ENCODE results near the gene S100Z. TPM values are rescaled to one million over a fixed set of nuclear protein-coding genes. Genes with fewer than 3 reads are reported as not detected.
A peak's percentile ranks its signal among the peaks of the same experiment; 100 is the strongest.
"Not testable (repeated sequence)": the region's sequence is repeated elsewhere in the genome, so short reads cannot be mapped to it uniquely, and the experiment has no call there.

The S100Z gene
- total RNA-seq, 2 donors from 2014 or later, result 0.31 TPM; not detected in 1

DNA sequence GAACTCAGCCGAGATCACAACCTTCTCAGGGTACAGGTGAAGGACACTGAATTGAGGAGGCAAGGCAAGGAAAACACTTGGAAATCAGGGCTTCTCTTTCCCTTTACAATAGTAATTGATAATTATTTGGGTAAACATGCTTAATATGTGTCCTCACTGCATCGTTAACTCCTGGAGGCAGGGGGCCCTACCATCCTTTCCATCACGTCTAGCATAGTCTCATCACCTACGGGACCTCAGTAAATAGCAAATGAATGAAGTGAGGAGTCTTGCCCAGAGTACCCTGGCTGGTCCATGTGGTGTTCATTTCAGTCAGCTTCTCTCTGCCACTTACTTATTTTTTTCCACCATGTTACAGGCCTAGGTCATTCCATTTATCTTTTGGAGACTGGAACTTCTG is 28.7 kb upstream of the S100Z start:
- DNase-seq, result no peak
- intact Hi-C loops (cut with DNase I, micrococcal nuclease), result no loop called here
- no peak for ATAC-seq

DNA sequence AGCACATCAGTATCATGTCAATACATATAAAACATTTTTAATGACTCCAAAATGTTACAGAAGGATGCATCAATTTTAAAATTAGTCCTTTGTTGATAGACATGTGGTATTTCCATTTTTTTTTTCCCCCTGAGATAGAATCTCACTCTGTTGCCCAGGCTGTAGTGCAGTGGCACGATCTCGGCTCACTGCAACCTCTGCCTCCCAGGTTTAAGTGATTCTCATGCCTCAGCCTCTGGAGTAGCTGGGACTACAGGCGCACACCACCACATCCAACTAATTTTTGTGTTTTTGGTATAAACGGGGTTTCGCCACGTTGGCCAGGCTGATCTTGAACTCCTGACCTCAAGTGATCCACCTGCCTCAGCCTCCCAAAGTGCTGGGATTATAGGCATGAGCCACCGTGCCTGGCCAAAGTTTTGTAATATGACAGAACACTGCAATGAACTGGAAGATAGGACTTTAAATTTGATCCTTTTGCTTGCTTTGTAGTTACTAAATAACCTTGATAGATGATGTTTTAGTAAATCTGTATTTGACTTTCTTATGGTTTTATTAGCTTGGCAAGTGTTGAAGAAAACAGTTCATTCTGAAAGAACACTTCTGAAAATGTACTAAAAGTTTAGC is 27.6 kb upstream of the S100Z start:
- DNase-seq; intact Hi-C loops (cut with DNase I, micrococcal nuclease): not testable (repeated sequence)
- ATAC-seq, result peak; percentile 23

DNA sequence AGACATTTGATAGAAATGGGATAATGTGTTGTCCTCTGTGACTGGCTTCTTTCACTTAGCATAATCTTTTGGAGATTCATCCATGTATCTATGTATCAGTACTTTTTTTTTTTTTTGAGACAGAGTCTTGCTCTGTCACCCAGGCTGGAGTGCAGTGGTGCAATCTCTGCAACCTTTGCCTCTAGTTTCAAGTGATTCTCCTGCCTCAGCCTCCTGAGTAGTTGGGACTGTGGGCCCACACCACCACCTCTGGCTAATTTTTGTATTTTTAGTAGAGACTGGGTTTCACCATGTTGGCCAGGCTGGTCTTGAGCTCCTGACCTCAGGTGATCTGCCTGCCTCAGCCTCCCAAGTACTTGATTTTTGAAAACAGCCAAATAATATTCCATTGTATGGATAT is 23.4 kb upstream of the S100Z start:
- ATAC-seq, result peak; percentile 19
- DNase-seq; intact Hi-C loops (cut with DNase I, micrococcal nuclease): not testable (repeated sequence)

DNA sequence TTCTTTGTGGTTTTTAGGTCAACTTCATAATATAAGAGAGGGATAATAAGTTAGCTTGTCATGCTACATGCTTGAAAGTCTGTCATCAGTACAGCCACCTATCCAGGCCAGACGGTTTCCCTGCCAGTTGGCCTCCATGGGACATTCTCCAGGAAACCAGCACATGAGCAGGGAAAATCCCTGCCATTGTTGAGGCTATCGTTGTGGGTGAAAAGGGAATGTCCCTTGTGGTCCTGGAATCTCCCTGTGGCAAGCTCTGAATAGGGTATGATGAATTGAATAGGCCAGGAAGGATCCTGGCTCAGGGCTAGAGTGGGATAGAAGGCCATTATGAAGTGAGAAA is 18.7 kb upstream of the S100Z start:
- ATAC-seq, result no peak
- intact Hi-C loops (cut with DNase I, micrococcal nuclease), result no loop called here
- no peak for DNase-seq

DNA sequence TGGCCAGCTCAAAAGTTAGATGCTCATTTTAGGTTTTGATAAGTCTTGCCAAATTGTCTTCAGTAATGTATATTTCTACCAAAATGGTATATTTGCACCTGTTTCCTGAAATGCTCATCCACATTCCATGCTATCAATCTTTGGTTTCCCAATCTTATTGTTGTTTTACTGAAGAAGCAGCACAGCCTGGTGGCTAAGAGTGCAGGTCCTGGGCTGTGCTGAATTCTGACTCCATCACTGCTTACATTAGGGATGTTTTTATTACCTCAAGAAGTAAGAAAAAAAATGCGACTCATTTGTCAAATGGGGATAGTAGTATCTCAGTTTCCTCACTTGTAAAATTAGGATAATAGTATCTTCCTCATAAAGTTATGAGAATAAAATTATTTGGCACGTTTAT is 13.6 kb upstream of the S100Z start:
- ATAC-seq, result no peak
- DNase-seq, result no peak

DNA sequence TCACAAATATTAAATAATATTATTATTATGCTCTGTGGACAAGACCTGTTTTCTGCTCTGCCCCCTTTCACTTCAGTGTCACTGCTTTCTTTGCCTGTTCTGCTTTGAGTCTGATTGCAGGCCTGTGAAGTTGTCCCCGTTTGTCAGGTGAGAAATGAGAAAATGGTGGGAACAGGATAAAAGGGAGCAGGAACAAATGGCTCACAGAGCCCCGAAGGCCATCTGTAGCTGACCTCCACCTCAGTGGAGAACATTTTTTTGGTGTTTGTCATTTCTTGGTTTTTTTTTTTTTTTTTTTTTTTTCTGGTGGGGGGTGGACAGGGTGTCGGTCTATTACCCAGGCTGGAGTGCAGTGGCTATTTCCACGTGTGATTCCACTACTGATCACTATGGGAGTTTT is 13.2 kb upstream of the S100Z start:
- no peak for DNase-seq
- no peak for ATAC-seq

More for the DNA sequence above, 13.6 kb upstream of the S100Z start:
- intact Hi-C loops (cut with DNase I, micrococcal nuclease), result no loop called here

DNA sequence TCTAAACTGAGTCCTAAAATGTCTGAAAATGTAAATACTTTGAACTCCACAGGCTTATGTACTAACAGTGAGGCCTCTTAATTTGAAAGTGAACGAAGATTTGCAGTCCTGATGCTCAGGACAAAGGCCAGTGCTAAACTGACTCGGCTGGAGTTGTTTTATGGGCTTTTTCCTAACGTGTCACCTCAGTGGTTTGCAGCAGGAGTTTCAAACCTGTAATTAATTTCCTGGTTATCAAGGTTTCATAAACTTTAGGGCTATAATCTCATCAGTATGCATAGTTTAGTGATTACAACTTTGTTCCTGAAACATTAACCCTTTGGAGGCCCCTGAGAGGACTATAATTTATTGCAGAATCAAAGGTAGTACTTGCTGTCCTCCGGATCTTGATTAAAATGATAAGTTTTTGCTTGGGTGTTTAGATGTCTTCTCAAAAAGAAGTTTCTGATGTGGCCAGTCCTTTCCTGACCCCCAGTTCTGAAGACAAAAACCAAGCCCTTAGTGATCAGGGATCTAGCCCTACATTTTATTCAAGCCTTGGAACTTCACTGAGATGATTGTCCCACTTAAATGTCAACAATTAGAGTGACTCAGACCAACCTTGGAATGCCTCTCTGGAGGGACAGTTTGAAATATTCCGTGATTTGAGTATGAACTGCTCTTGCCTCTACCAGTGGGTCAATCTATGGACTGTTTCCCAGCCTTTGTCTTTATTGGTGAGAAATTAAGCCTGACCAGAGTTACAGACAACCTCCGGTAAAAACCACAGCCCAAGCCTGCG is 11.1 kb upstream of the S100Z start:
- intact Hi-C loops (cut with DNase I, micrococcal nuclease), result no loop called here
- DNase-seq, result peak in 1 of 2 donors; percentile 62
- peak; percentile 88 for ATAC-seq

More for the DNA sequence above, 13.2 kb upstream of the S100Z start:
- intact Hi-C loops (cut with DNase I, micrococcal nuclease), result no loop called here

DNA sequence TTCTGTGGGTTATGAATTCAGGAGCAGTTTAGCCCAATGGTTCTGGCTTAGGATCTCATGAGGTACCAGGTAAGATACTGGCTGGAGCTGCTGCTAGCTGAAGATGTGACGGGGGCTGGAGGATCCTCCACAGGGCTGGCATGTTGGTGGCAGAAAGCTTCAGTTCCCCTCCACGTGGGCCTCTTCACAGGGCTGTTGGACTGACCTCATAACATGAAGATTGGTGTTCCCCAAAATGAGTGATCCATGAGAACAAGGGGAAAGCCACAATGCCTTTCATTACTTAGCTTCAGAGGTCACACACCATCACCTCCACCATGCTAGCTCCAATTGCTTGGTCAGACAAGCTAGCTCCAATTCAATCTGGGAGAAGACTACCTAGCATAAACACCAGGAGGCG is 8.5 kb upstream of the S100Z start:
- DNase-seq (no peak), ATAC-seq (no peak)
- intact Hi-C loops (cut with DNase I, micrococcal nuclease), result no loop called here

DNA sequence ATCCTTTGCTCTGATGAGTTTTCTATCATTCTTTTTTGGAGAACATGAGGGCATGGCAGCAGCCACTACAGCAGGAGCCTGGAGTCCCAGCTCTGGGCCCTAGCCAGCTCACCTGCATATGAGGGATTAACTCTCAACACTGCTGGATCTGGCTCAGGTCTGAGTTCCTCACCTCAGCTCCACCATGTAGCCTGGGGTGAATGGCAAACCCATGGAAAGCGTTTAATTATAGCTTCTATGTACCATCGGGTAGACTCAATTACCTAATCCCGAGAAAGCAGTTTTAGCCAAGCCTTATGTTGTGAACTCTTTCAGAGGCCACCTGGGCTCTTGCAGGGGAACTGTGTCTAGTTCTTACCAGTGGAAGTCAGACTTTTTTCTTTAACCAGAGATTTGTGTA is 3.9 kb upstream of the S100Z start:
- DNase-seq, result no peak
- intact Hi-C loops (cut with DNase I, micrococcal nuclease), result no loop called here
- no peak for ATAC-seq

DNA sequence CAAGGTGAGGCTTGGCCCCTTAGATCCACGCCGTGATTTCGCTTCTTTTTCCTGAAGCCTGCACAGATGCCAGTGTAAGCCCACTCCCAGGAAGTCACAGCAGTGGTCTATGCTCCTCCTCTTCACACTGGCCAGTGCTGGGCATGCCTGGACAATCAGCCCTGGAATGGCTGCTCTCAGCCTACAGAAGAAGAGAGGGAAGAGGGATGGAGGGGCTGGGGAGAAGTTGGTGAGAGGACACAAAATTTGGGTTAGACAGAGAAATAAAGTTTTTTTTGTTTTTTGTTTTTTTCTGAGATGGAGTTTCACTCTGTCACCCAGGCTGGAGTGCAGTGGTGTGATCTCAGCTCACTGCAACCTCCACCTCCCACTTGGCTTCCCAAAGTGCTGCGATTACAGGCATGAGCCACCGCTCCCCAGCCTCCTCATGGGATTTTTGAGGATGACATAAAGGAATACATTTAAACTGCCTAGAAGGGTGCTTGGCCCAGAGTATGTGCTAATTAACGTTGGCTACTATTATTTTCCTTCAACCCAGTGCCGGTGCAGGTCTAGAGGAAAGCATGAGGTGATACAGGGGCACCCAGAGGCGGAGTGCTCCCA is 830 bp downstream of the S100Z start:
- ATAC-seq, result no peak
- no peak for DNase-seq
- intact Hi-C loops (cut with DNase I, micrococcal nuclease), result no loop called here

DNA sequence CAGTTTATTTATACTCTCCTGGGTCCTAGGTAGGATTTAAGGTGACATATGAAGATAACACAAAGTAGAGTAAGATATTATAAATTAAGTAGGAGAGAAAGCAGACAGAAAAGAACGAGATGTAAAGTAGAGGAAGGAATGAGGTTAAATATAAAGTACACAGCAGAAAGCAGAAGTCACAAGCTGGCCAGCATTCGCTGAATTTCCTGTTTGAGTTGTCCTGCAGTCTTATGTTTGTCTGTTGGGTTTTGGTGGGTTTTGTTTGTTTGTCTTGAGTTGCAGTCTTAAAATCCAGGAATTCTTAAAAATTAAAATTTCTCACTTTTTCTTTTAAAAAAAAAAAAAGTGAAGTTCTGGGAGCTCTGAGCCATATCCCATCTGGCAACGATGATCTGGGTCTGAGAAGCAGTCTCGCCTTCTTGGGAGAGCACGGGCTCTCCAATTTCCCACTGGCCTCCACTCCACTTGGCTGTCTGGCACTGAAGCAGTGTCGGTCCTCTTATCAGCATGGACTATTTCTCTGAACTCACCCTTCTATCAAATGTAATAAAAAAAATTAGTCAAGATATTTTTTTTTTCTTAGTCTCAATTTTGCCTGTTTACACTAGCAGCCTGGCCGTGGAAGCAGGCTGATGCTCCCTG is 2.0 kb downstream of the S100Z start:
- intact Hi-C loops (cut with DNase I, micrococcal nuclease), result no loop called here
- ATAC-seq (no peak), DNase-seq (no peak)

DNA sequence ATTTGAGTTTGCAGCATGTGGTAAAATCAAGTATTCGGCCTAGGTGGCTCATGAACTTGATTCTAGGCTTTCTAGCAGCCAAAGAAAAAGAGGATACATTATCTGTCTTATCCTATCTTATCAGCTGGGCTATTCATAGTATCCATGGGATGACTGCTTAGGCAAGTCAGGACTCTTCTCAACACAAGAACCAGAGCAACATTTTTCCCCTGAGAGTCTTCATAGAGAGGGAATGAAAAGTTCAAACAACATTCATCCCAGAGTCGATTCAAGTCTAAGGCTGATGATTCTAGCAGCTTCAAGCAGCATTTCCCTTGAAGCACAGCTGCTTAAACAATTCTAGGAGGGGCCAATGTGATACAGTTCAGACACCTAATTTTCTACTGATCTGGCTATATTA is 3.0 kb downstream of the S100Z start:
- DNase-seq (no peak), ATAC-seq (no peak)

DNA sequence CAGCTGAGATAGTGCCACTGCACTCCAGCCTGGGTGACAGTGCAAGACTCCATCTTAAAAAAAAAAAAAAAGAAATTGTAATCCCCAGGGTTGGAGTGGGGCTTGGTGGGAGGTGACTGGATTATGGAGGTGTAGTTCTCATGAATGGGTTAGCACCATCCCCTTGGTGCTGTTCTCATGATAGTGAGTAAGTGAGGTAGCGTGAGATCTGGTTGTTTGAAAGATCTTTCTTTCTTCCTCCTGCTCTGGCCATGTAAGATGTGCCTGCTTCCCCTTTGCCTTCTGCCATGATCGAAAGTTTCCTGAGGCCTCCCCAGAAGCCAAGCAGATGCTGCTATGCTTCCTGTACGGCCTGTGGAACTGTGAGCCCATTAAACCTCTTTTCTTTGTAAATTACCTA is 3.9 kb downstream of the S100Z start:
- ATAC-seq; intact Hi-C loops (cut with DNase I, micrococcal nuclease); DNase-seq: not testable (repeated sequence)

More for the DNA sequence above, 3.0 kb downstream of the S100Z start:
- intact Hi-C loops (cut with DNase I, micrococcal nuclease), result no loop called here

DNA sequence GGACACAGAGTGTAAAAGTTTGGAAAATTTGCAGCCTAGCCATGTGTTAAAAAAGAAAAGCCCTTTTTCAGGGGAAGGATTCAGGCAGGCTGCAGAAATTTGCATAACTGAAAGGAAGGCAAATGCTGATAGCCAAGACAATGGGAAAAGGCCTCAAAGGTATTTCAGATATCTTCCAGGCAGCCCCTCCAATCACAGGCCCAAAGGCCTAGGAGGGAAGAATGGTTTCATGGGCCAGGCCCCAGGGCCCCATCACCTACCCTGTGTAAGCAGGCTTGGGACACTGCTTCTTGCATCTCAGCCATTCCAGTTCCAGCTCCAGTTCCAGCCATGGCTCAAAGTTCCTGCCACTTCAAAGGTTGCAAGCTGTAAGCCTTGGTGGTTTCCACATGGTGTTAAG is 4.8 kb downstream of the S100Z start:
- intact Hi-C loops (cut with DNase I, micrococcal nuclease), result no loop called here

DNA sequence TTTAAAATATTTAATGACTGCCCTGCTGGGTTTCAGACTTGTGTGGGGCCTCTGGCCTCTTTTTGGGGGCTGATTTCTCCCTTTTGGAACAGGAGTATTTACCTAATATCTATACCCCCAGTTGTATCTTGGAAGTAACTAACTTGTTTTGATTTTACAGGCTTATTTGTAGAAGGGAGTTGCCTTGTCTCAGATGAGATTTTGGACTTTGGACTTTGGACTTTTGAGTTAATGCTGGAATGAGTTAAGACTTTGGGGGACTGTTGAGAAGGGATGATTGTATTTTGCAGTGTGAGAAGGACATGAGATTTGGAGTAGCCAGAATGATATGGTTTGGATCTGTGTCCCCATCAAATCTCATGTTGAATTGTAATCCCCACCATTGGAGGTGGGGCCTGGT is 5.7 kb downstream of the S100Z start:
- intact Hi-C loops (cut with DNase I, micrococcal nuclease); DNase-seq: not testable (repeated sequence)
- peak; percentile 51 for ATAC-seq

More for the DNA sequence above, 4.8 kb downstream of the S100Z start:
- ATAC-seq (no peak), DNase-seq (no peak)

DNA sequence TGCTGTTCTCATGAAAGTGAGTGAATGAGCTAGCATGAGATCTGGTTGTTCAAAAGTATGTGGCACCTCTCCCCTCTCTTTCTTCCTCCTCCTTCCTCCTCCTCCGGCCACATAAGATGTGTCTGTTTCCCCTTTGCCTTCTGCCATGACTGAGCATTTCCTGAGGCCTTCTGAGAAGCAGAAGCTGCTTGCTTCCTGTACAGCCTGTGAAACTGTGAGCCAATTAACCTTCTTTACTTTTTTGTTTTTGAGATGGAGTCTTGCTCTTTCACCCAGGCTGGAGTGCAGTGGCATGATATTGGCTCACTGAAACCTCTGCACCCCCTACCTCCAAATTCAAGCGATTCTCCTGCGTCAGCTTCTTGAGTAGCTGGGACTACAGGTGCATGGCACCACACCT is 6.1 kb downstream of the S100Z start:
- ATAC-seq (peak; percentile 51), DNase-seq (no peak)
- intact Hi-C loops (cut with DNase I, micrococcal nuclease), result no loop called here

DNA sequence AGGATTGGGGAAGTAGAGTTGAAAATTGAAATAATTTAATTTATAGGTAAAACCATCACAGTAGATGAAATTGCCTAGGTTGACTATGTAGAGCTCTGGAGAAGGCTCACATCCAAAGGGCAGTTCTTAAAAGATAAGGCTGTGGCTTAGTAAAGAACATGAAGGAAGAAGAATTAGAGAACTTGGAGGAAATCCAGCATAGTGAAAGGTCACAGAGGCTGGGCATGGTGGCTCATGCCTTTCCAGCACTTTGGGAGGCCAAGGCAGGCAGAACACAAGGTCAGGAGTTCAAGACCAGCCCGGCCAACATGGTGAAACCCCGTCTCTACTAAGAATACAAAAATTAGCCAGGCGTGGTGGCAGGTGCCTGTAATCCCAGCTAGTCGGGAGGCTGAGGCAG is 7.0 kb downstream of the S100Z start:
- intact Hi-C loops (cut with DNase I, micrococcal nuclease); DNase-seq: not testable (repeated sequence)
- ATAC-seq, result peak; percentile 68

DNA sequence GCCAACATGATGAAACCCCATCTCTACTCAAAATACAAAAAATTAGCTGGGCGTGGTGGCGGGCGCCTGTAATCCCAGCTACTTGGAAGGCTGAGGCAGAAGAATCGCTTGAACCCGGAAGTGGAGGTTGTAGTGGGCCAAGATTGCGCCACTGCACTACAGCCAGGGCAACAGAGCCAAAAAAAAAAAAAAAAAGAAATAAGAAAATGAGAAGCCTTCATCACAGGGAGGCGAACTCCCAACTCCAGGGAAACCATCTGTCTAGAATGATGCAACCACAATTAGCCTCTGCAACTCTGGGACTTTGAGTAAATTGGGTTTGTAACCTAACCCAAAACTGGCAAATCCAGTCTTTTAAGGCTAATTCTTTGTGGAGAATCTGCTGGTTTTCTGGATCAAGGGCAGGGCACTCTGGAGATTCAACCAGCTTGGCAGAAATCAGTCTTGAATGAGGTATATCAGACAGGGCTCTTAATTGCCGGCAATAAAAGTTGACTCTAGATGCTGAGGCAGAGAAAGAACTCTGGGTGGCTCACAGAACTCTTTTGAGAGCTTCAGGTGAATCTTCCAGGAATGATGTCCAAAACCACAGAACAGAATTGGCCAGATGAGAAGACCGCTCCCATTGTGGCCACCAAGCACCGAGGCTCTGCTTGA is 9.9 kb downstream of the S100Z start:
- peak; percentile 66 for ATAC-seq
- intact Hi-C loops (cut with DNase I, micrococcal nuclease), result no loop called here
- DNase-seq, result no peak

DNA sequence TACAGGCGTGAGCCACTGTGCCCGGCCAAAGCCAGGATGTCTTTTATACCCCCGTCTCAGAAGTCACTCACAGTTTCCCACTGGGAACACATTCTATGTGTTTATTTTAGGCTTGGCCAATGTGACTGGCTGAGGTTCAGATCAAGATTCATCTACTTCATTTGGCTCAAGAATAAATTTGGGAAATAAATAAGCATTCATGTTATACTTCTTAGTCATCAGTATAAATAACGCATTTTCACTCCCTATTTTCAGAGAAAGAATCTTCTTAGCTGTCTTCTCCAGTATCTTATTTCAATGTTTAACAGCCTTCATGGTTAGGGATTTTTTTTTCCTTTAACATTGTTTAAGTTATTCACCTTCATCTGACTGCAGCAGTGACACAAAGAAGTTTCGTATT is 11.8 kb downstream of the S100Z start:
- DNase-seq (no peak), ATAC-seq (no peak)
- intact Hi-C loops (cut with DNase I, micrococcal nuclease), result no loop called here
